KBM-7 (cell line): Measurements from ENCODE around the gene SLC25A10.

Source experiments
- DNase-seq: peaks from one replicate; pipeline ENCODE4 v3.0.0-alpha.2; 2015
- in situ Hi-C: fragments of 300-500 bp; cut with MboI; formaldehyde crosslinking; loops from 2 replicates; pipeline ENCODE4 v1.14.3; 2020; ENCODE audit warnings: low sequenced_read_pairs, low pct_unique_long_range_greater_than_20kb, mixed read lengths

Gene SLC25A10

DNA sequence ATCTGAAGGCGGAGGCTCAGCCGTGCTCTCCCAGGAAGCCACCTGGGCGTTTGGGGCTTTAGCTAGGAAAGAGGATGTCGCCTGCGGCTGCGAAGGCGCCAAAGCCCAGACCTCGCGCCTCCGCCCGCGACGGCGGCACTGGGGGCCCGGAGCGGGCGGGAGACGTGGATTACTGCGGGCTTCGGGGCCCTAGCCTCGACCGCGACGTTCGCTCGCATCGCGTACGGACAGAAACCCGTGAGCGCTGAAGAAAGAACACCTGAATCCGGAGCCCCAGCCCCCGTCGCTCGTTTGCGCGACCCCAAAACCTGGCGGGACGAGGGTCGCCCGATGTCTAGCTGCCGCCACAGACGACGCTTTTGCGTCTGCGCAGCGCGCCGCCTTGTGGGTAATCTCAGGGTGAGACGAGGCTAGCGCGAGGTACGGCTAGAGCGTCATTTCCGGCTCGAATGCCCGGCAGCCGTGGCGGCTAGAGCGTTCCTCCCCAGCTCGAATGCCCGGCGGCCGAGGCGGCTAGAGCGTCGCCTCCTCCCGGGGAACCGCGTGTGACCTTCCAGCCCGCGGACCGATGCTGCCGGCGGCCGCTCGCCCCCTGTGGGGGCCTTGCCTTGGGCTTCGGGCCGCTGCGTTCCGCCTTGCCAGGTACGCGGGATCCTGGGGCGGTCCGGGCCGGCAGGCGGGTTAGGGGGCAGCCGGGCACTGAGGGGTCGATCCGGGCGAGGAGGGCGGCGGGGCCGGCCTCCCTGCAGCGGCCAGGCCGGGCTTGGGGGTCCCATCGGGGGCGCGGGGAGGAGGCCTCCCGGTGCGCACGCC lies 8.9 kb upstream of the SLC25A10 start, which contains the start of gene MRPL12:
Gene MRPL12, plus strand, starts transcription at position 434 of the 813 bp plus-strand sequence. Its CDS starts 135 bp downstream, at position 569.
- in situ Hi-C loops = no loop called here
- peak; percentile 92 for DNase-seq

DNA sequence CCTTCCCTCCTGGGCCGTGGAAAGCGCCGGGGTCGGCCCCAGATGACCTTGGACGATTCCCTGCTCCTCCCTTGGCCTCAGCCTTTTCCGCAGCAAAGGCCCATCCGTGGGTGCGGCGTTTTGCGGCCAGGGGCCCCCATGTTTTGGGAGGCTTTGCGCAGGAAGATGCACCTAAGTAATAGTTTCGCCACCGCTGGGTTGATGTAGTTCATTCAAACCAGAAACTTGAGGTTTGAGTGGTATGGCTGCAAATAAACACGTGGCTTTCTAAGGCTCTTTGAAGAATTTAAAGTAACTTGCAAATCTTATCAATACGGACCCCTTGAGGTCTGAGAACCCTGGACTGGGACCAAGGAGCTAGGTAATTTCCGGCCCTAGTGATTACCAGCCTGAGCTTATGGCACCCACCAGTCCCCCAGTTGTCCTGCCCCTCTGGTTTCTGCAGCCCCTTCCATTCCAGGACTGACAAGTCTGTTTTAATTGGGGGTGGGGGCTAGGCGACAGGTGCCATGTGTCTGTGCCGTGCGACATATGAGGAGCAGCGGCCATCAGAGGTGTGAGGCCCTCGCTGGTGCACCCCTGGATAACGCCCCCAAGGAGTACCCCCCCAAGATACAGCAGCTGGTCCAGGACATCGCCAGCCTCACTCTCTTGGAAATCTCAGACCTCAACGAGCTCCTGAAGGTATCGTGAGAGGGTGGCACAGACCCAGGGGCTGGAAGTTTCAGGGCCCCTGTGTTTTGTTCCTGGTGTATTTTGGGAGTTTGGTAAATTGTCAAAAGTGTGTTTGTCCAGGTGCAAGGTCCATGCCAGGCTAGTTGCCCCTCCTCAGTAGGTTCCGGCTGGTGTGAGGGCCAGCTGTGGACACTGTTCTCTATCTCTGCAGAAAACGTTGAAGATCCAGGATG lies 8.1 kb upstream of the SLC25A10 start:
- no peak for DNase-seq
- in situ Hi-C loops = no loop called here

DNA sequence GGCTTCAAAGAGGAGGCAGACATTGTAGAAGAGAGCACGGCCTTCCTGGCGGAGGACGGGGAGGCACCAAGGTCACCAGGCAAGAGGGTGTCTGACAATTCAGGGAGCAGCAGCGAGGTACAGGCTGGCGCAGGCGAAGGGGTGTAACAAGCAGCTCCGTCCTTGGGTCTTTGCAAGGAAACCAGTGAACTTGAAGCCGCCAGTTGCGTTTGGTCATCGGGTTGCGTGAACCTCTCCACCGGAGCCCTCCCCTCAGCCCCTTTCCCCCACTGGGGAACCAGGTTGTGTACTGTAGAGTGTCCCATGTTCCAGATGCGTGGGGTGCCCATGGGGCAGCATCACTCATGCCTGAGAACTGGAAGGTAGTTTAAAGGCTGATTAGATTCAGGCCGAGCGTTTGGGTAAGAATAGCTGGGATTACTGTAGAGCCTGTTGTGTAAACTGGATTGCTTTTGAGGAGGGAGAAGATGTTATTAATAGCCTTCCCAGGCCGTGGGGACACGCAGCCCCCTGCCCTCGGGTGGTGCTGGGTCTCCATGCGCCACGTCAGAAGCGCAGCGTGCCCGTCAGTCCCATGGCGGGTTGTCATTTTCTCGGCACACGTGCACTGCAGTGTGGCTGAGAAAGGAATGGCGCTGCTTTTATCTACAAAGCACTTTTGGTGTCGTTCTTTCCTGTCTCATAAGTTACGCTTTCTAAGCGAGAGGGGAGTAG lies 6.4 kb upstream of the SLC25A10 start:
- no peak for DNase-seq
- in situ Hi-C loops = no loop called here

DNA sequence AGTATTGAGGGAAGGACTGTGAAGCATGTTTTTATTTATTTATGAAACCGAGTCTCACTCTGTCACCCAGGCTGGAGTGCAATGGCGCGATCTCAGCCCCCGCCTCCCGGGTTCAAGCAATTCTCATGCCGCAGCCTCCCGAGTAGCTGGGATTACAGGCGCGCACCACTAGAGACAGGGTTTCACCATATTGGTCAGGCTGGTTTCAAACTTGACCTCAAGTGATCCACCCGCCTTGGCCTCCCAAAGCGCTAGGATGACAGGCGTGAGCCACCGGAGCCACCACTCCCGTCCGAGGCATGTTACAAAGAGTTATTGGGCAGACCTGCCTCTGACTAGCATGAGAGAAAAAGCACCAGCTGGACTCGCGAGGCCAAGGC lies 5.9 kb upstream of the SLC25A10 start:
- in situ Hi-C loops = no loop called here
- no peak for DNase-seq

DNA sequence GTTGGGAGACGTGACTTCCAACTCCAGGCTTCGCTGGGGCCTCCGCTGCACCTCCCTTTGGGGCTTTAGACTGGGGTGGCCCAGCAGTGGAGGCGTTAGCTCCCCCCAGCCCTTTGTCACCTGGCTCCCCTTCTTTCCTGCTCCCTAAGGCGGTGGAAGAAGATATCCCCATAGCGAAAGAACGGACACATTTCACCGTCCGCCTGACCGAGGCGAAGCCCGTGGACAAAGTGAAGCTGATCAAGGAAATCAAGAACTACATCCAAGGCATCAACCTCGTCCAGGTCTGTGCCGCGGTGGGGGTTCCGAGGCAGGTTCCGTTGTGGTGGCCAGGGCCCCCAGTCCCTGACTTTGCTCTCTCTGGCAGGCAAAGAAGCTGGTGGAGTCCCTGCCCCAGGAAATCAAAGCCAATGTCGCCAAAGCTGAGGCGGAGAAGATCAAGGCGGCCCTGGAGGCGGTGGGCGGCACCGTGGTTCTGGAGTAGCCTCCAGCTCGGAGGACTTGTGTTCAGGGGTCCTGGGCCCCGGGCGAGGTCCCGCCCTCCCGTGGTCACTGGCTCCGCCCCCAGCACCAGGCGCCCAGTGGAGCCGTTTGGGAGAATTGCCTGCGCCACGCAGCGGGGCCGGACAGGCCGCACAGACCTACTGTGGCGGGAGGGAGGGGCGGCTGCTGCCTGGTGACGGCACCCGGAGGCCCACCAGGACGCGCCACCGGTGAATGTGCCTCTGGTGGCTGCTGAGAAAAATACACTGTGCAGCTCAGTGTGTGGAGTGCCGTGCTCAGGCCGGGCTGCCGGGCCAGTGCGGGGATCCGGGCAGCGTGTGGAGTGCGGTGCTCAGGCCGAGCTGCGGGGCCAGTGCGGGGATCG lies 5.1 kb upstream of the SLC25A10 start:
- DNase-seq = no peak
- in situ Hi-C loops = no loop called here

DNA sequence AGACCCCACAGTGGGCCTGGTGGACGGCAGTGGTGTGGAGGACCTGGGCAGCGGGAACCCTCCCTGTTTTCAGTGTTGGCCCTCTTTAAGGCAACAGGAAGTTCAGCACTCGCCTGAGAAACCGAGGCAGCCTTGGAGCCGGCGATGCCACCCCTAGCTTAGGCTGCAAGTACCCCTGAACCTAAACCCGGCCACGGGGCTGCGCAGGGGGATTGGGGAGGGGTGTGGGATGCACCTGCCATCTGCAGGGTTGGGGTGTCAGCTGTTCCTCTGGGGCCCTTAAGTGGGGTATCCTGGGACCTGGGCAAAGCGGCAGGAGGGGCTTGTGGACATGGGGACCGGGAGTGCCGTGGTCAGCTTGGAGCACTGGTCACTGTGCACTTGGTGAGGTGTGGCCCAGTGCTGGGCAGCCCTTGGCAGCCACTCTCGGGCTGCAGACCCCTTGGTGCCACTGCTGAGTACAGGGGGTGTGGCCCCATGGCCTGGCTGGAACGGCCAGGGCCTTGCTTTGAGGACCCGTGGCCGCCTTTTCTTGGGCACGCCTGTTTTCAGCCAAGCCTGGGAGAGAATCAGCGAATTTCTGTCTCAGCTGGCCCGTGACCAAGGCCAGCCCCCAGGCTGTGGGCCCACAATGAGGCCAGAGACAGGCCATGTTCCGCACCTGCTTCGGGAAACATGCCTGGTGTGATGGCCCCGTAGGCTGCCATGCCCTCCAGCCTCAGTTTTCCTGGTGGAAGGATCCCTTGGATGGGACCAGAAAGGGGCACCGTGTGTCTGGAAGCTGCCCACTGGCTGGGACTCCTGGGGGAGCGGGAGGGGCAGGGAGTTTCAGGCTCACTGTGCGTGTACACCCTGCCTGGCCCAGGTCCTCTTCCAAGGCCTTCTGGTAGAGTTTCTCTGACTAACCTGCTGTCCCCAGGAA lies 4.1 kb upstream of the SLC25A10 start:
- no peak for DNase-seq
- in situ Hi-C loops = no loop called here

DNA sequence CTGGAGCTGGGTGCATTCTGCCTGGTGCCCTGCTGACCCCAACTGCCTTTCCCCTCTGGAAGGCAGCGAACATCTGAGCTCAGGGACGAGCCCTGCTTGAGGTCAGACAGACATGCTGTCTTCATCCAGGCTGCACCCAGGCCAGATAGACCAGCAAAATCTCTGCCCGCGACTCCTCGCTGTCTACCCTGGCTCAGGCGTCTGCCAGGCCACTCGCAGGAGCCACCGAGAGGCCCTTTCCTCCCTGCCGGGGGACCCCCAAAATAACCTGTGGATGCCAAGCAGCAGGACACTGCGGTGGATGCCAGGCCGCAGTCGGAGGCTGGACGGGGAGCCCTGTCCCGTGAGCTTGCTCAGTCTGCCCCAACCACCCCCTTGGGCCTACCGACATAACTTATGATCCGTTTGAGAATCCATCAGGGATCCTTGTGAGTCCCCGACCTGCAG lies 3.3 kb upstream of the SLC25A10 start:
- no peak for DNase-seq
- in situ Hi-C loops = no loop called here

DNA sequence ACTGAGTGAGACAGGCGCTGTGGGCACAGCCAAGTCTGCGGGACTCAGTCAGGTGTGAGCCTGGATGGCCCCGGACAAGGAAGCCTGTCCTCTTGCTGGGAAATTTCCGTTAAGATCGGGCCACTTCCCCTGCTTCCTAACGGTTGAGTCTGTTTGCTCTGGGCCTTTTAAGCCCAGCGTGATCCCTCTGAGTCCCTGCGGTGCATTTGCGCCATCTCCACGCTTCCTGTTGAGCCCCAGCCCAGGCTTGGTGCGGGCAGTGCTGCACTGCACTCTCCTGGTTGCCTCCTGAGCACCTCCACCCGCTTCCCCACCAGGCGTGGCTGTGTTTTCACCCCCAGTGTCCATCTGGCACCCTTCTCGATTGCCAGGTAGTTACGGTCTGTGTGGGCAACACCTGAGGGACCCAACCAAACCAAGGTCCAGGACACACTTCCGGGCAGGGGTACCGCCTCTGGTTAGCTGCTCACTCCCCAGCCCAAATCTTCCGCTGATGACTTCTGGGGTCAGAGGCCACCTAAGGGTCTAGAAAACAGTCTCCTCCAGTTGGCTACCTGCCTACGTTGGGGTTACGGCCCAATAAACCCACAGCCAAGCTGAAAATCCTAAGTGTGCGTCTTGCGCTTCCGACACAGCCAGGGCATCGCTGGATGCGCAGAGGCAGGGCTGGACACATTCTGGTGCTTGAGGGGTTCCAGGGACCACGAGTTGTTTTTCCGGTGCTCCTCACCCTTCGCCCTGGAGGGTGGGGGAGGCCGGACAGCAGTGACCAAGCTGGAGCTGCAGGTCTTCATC lies 1.4 kb upstream of the SLC25A10 start:
- DNase-seq = peak; percentile 69
- in situ Hi-C loops = no loop called here

DNA sequence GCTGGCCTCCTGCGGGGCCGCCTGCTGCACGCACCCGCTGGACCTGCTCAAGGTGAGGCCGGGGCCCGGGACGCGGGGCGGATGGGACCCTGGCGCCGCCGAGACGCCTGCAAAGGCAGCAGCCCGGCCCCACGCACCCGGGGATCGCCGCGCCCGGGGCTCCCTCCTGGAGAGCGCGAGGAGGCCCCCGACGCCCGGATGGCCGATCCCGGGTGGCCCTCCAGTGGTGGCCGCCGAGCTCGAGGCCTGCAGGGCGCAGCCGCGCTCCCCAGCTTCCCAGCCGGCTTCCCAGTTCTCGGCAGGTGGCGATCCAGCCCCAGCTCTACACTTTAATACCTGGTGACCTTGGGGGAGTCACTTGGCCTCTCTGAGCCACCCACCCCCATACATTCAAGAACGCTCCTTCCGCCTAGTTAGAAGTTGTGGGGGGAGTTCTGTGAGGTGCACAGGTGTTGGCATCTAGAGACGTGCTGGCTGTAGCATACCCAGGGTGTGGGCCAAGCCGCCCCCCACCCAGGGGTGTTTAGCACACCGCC lies 452 bp downstream of the SLC25A10 start:
- in situ Hi-C loops = no loop called here
- peak; percentile 50 for DNase-seq

DNA sequence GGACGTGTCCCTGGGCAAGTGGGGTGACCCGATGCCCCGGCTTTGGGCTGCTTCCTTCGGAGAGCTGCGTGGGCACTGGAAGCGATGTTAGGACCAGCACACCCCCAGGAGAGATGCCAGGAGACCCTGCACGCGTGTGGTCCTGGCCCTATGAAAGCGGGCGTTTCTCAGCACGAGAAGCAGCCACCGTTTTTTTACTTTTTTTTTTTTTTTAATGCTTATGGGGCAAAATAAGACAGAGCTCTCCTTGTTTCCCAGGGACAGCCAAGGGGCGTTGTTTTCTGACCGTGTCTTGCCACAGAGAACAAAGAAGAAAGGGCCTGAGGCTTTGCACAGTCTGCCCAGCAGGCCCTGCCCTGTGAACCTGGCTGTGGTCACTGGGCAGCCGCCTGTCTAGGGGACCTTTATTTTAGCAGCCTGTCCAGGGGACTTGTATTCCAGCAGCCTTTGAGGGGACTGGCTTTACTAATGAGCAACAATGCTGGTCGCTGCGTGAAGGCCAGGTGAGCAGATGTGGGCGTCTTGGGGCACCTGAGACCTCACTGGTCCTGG lies 996 bp downstream of the SLC25A10 start:
- DNase-seq = peak; percentile 26

DNA sequence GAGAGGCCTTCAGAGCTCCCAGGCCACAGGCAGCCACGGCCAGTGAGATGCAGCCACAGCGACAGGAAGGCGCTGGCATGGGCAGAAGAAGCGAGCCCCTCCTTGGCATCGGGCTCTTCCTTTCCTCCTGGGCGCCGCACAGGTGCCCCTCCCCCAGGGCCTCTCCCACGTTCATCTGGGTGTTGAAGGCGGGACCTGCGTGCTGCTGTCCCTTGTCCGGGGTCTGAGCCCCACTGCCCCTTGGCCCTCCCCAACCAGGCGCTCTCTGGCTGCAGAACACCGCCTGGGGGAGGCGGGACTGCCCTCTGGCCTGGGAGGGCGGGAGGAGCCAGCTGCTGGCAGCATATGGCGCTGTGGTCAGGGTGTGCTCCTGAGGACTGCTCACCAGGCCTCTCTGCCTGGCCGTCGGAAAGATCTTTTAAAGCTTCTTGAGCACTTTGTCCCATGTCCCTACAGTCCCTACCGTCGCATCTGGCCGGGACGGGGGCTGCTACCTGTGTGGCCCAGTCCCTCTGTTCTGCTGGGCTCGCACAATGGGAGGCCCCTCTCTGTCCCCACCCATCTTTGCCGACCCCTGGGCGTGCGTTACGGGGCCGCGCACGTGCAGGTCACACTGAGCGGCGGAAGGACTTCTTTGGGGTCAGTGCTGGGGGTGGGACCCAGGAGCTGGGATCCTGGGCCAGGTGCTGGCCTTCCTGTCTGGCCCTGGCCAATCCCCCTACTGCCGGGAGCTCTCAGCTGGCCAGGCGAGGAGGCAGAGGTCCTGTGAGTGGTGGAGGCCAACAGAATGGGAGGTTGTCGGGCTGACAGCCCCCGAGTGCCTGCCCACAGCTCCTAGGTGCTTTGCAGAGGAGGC lies 1.7 kb downstream of the SLC25A10 start:
- in situ Hi-C loops = no loop called here
- DNase-seq = no peak

More for the DNA sequence above, 996 bp downstream of the SLC25A10 start:
- in situ Hi-C loops = no loop called here

DNA sequence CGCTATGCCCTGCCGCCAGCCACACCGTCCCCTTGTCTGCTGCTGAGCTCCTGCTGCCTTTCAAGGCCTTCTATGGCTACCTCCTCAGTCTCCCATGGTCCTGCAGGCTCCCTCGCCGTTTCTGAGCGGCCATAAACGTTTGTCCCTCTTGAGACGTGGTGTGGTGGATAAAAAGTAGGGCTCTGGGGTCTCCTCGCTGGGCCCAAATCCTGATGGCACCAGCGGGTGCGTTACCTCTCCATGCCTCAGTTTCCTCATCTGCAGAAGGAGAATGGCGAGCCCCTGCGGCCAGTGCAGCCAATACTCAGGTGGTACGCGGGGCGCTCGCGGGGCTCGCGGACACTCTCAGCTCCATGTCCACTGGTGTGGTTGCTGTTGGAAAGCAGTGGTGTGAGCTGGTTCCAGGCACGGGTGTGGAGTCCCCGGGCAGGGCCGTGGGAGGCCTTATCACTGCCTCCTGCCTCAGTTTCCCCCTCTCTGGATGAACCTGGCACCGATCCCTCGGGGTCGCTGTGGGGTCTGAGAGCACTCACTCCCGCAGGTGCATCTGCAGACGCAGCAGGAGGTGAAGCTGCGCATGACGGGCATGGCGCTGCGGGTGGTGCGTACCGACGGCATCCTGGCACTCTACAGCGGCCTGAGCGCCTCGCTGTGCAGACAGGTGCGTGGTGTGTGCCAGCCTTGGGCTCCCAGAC lies 2.5 kb downstream of the SLC25A10 start:
- no peak for DNase-seq
- in situ Hi-C loops = no loop called here

DNA sequence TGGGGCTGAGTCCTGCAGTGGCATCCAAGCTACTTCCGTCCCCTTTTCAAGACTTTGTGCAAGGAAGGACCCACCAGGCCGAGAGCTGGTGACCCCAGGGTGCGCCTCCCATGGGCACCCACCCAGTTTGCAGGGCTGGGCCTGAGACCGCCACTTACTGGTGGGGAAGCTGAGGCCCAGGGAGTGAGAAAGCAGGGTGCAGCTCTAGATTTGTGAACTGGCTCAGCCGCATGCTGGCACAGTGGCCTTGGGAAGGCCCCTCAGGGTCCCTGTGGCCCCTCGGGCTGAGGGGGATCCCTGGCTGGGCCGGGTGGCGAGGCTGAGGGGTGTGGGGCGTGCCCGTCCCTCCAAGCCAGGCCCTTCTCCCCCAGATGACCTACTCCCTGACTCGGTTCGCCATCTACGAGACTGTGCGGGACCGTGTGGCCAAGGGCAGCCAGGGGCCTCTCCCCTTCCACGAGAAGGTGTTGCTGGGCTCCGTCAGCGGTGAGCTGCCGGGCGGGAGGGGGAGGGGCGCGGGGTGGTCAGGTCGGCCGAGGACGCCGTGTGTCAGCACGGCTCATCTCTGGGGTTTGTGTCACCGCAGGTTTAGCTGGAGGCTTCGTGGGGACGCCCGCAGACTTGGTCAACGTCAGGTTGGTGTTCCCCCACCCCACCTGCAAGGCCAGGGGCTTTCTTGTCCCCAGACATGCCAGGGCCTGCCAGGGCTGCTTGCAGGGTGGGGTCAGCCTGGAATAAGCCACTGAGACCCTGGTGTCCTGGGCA lies 3.2 kb downstream of the SLC25A10 start:
- in situ Hi-C loops = no loop called here

More for the DNA sequence above, 3.2 kb downstream of the SLC25A10 start:
- DNase-seq = no peak
